Right forelimb (tissue), 1 donor: Measurements from ENCODE around the gene RIOK1.
"Not testable (repeated sequence)": the region's sequence is repeated elsewhere in the genome, so short reads cannot be mapped to it uniquely, and the experiment has no call there.

Experiments
- DNase-seq: peaks from one replicate; pipeline ENCODE4 v3.0.0-alpha.2; 2018

RIOK1 gene

DNA sequence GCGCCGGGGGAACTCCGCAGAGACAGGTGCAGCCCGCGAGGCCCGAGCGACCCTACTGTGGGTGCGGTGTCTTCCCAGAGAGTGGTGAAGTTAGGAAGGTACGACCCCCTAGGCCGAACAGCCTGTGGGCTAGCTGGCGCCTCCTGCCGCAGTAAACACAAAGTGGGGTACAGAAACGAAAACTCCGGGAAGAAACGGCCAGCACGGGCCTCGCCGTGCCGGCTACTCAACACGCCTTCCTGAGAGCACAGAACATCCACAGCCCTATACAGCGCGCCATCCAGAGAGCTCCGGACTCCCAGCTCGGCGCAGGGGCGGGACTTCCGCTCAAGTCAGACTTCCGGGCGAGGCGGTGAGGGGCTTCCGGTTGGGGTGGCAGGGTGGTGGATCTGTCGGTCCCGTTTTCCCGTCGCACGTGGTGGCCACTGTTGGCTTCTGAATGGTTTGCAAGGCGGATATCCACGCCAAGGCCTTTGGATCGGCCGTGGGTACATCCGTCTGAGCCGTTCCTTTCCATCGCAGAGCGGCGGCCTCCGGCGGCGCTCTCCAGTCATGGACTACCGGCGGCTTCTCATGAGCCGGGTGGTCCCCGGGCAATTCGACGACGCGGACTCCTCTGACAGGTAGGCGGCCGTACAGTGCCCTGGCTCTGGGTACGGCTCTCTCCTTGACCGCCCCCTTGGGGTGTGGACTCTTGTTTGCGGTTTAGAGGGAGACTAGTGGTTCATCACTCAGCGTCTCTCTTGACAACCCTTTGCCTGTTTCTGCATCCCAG lies at the start of gene RIOK1, which contains the start of gene CAGE1:
RIOK1 (plus strand) TSS at position 358 of the 775 bp plus-strand sequence; CDS start at position 553, 195 bp downstream.
CAGE1 (minus strand) TSS at position 292 of the 775 bp plus-strand sequence. CDS start 2,569 bp downstream, outside the sequence.
- peak; percentile 95 for DNase-seq

DNA sequence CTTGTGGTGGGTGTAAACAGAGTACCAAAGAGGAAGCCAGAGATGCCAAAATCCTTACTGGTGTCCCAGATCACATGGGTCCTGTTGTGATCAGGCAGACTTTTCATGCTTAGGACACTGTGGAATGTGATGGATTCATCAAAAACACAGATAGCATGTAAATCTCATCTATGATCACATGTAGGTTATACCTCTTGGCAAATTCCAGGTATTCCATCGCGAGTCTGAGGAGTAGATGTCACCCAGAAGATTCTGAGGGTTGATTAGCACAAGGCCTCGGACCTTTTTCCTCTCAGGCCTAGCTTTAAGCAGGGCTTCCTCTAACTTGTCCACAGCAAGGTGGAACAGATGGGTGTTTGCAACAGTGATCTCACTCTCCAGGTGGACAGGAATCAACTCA lies 48.3 kb upstream of the RIOK1 start:
- no peak for DNase-seq

- no peak for DNase-seq
These were observed 47.4 kb upstream of the RIOK1 start for GRCh38 chr6:7341989-7342742.

DNA sequence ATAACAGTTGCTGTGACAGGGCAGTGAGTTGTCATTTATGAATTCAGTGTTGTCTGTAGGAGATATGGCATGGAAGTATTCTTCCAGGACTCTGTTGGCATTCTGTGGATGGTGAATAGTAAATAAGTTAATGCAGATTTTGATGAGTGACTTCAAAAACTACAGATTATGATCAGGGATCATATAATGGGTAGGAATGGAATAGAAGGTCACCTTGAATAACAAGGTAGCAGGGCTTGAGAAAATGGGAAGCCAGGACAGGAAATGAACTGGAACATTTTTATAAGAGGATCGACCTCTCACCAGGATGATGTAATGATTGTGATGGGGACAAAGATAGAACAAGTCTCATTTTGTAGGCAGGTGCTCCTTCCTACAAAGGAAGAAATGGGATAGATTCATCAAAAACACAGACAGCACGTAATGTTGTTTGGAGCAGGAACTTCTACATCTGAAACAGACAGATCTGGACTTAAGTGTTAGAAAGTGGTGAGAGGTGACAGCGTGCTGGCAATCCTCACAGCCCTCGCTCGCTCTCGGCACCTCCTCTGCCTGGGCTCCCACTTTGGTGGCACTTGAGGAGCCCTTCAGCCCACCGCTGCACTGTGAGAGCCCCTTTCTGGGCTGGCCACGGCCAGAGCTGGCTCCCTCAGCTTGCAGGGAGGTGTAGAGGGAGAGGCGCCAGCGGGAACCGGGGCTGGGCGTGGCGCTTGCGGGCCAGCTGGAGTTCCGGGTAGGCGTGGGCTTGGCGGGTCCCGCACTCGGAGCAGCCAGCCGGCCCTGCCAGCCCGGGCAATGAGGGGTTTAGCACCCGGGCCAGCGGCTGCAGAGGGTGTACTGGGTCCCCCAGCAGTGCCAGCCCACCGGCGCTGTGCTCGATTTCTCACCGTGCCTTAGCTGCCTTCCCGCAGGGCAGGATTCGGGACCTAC lies 45.8 kb upstream of the RIOK1 start:
- DNase-seq, result no peak

- DNase-seq, result not testable (repeated sequence)
These were observed 44.7 kb upstream of the RIOK1 start for GRCh38 chr6:7344773-7345450.

DNA sequence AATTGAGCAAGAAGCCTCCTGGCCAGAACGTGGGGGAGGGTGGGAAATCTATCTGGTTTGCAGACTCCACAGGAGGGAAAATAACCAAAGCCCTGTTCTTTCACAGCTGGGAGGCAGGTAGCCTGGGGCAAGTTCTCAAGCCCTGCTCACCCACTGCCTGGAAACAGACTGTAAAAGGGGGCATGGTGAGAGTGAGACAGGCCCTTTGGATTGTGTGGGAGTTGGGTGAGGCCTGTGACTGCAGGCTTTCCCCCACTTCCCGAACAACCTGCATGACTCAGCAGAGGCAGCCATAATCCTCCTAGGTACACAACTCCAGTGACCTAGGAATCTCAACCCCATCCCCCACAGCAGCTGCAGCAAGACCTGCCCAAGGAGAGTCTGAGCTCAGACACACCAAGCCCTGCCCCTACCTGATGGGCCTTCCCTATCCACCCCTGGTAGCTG lies 42.0 kb upstream of the RIOK1 start:
- not testable (repeated sequence) for DNase-seq

- not testable (repeated sequence) for DNase-seq
These were observed 39.0 kb upstream of the RIOK1 start for GRCh38 chr6:7350591-7350990.

DNA sequence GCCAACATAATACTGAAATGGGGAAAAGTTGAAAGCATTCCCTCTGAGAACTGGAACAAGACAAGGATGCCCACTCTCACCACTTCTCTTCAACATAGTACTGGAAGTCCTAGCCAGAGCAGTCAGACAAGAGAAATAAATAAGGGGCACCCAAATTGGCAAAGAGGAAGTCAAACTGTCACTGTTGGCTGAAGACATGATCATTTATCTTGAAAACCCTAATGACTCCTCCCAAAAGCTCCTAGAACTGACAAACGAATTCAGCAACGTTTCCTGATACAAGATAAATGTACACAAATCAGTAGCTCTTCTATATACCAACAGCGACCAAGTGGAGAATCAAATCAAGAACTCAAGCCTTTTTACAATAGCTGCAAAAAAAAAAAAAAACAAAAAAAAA lies 37.7 kb upstream of the RIOK1 start:
- DNase-seq, result not testable (repeated sequence)

GRCh38 chr6:7367408-7367807 lies 22.2 kb upstream of the RIOK1 start:
- DNase-seq, result no peak

- no peak for DNase-seq
These were observed 15.9 kb upstream of the RIOK1 start for GRCh38 chr6:7373739-7374138.

GRCh38 chr6:7377961-7378360 lies 11.6 kb upstream of the RIOK1 start:
- no peak for DNase-seq

- DNase-seq, result no peak
These were observed 10.9 kb upstream of the RIOK1 start for GRCh38 chr6:7378740-7379139.

DNA sequence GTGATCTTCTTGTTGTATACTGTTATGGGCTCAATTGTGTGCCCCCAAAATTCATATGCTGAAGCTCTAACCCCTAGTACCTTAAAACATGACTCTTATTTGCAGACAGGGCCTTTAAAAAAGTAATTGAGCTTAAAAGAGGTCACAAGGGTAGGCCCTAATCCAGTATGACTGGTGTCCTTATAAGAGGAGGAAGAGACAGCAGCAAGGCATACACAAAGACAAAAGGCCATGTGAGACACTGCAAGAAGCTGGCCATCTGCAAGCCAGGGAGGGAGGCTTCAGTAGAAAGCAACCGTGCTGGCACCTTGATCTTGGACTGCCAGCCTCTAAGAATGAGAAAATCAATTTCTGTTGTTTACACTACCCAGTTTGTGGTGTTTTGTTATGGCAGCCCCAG lies 8.5 kb upstream of the RIOK1 start:
- no peak for DNase-seq

GRCh38 chr6:7389162-7389450 lies 502 bp upstream of the RIOK1 start:
- no peak for DNase-seq

DNA sequence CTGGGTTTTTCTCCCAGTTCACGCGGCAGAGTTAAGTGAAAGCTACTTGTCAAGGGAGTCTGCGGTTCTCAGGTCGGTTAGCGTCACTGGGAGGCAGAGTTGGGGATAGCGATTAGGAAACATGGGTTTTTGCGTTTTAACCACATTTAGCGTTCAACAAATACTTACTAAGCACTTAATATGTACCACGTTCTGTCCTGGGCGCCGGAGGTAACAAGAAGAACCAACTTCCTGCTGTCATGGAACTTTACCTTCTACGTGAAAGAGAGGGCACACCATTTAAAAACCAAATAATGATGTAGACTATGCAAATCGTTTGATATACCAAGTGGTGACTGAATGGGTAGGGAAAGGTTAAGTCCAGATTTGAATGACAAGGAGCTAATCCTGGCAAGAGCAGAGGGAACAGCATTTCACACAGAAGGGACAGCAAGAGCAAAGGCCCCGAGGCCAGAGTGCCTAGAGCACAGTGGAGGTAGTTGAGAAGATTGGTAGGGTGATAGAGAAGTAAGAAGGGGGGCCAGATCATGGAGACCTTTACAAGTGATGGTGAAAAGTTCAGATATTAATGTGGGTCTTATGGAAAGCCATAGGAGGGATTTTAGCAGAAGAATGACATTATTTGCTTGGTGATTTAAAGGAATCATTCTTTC lies 744 bp downstream of the RIOK1 start:
- no peak for DNase-seq

DNA sequence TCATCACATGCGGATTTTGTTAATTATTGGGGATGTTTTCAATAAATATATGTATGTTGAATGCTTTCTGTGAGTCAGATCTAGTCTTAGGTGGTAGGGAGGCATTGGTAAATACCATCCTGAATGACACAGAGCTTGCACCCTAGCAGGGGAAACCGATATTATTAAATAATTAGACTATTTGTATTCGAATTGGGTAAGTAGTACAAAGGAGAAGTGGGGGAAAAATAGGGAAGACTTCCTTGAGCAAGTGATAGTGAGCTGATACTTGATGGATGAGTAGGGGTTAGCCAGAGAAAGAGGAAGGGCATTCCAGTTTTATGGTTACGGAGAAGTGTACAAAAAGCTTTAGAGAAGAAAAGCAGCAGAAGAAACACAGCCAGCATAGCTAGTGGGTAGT lies 1.5 kb downstream of the RIOK1 start:
- no peak for DNase-seq

- DNase-seq, result no peak
These were observed 2.8 kb downstream of the RIOK1 start for GRCh38 chr6:7392402-7392801.

DNA sequence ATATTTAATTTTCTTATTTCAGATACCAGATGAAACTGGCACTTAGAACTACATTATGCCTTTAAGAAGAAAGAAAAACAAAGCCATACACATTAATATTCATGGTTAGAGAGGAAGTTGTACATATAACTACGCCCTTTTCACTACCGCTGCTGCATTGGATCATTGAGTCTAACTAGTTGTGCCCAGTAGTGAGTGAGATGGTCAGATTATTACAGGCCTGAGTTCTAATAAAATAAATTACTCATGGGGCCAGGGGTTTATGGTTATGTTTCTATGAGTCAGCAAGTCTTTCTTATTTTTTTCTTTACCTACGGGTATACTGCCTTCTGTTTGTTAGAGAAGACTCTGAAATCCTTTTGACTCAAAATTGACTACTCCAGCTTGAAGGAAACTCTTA lies 11.5 kb downstream of the RIOK1 start:
- no peak for DNase-seq

DNA sequence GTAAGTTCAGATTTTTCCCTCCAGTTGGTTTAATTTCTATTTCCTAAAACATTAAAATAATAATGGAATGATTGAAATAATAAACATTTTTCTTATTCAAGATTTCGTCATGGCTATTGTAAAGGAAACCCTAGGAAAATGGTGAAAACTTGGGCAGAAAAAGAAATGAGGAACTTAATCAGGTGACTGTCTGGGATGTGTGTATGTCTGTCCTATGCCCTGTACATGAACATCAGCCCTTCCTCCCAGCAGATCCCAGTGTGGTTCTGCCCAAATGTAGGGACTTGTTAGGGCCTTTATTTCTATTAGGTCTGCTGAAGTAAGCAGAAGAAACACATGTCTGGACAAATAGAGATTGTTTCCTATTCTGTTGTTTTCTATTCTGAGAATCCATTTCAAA lies 13.1 kb downstream of the RIOK1 start:
- DNase-seq, result no peak

GRCh38 chr6:7404546-7404945 lies 14.9 kb downstream of the RIOK1 start:
- no peak for DNase-seq

DNA sequence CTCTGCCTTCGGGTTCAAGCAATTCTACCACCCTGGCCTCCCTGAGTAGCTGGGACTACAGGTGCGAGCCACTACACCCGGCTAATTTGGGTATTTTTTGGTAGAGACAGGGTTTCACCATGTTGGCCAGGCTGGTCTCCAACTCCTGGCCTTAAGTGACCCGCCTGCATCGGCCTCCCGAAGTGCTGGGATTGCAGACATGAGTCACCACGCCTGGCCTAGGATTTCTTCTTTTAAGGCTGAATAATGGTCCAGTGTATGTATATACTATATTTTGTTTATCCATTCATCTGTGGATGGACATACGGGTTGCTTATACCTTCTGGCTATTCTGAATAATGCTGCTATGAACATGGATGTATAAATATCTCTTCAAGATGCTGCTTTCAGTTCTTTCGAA lies 17.1 kb downstream of the RIOK1 start:
- DNase-seq, result no peak

DNA sequence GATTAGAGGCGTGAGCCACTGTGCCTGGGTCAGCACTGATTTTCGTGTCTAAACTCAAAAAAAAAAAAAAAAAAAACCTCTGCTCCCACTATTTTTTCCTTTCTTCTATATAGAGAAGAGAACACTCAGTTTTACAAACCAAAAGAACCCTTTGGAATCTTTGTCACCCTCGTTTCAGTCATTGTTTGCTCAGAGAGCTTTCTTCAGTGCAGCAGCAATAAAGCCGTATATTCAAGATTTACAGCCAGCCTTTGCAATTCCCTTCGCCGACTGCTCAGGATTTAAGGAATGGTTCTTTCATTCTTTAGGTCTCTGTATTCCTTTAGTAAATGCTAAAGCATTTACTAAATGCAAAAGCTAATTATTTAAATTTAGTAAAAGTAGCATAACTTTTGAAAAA lies 20.1 kb downstream of the RIOK1 start:
- DNase-seq, result no peak
